T-helper 1 cell (primary cell): ENCODE measurements around the gene B4GALNT1.
"Not testable (repeated sequence)": the region's sequence is repeated elsewhere in the genome, so short reads cannot be mapped to it uniquely, and the experiment has no call there.

Experiments used
- DNase-seq, 5 donors: peaks; one replicate each; pipeline ENCODE4 v3.0.0-alpha.2; 2012 to 2020
- total RNA-seq, 4 donors: gene quantifications; one replicate each; lab custom pipeline; 2026; lab: John Stamatoyannopoulos, UW

B4GALNT1 gene
- 0 to 0.15 (median 0) reads per million in 4 donors for total RNA-seq

- peak in 4 of 5 donors; percentile 34 to 71 (median 53) for DNase-seq
These were observed at the start of gene B4GALNT1 for GRCh38 chr12:57632958-57633840. Gene B4GALNT1 (minus strand): TSS chr12:57633201. CDS start chr12:57632132, 1,069 bp downstream.

GRCh38 chr12:57679697-57680096 is 46.7 kb upstream of the B4GALNT1 start:
- no peak for DNase-seq

DNA sequence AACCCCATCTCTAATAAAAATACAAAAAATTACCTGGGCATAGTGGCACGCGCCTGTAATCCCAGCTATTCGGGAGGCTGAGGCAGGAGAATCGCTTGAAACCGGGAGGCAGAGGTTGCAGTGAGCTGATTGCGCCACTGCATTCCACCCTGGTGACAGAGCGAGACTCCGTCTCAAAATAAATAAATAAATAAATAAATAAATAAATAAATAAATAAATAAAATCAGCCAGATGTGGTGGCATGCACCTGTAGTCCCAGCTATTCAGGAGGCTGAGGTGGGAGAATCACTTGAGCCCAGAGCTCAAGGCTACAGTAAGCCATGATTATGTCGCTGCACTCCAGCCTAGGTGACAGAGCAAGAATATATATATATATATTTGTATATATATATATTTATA is 44.9 kb upstream of the B4GALNT1 start:
- DNase-seq, result not testable (repeated sequence)

DNA sequence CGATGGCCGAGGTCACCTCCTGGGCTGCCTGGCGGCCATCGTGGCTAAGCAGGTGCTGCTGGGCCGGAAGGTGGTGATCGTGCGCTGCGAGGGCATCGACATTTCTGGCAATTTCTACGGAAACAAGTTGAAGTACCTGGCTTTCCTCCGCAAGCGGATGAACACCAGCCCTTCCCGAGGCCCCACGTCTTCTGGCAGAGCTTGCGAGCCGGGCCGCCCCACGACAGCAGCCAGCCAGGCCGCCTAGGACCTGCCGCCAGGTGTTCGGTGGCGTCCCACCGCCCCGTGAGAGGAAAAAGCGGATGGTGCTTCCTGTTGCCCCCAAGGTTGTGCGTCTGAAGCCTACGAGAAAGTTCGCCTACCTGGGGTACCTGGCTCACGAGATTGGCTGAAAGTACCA is 41.7 kb upstream of the B4GALNT1 start:
- DNase-seq, result no peak

DNA sequence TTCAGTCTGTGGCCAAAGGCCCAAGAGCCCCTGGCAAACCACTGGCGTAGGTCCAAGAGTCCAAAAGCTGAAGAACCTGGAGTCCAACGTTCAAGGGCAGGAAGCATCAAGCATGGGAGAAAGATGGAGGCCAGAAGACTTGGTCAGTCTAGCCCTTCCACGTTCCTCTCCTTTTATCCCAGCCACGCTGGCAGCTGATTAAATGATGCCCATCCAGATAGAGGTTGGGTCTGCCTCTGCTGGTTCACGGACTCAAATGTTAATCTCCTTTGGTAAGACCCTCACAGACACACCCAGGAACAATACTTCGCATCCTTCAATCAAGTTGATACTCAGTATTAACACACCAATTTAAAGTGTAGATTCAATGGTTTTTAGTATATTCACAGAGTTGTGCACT is 39.8 kb upstream of the B4GALNT1 start:
- no peak for DNase-seq

GRCh38 chr12:57671811-57672210 is 38.8 kb upstream of the B4GALNT1 start:
- DNase-seq, result not testable (repeated sequence)

DNA sequence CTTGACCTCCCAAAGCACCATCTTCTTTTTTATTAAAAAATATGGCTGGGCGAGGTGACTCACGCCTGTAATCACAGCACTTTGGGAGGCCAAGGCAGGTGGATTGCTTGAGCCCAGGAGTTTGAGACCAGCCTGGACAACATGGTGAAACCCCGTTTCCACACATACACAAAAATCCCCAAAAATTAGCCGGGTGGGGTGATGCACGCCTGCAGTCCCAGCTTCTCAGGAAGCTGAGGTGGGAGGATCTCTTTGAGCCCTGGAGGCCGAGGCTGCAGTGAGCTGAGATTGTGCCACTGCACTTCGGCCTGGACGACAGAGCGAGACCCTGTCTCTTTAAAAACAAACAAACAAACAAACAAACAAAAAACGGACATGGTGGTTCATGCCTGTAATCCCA is 36.7 kb upstream of the B4GALNT1 start:
- not testable (repeated sequence) for DNase-seq

DNA sequence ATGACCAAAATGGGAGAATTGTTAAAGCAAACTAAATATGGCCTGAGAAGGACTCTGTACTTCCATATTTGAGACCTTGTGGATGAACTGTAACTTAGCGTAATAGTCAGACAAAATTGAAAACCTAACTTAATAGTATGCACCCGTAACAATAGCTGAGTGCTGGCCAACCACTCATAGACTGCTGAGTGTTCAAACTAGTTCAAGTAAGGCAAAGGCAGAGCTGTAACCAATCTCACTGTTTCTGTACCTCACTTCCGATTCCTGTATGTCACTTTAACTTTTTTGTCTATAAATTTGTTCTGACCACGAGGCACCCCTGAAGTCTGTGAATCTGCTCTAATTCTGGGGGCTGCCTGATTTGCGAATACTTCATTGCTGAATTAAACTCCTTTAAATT is 33.9 kb upstream of the B4GALNT1 start:
- no peak for DNase-seq

GRCh38 chr12:57665066-57665820 is 32.2 kb upstream of the B4GALNT1 start:
- DNase-seq, result not testable (repeated sequence)

- DNase-seq, result no peak
These were observed 28.4 kb upstream of the B4GALNT1 start for GRCh38 chr12:57661376-57661775.

GRCh38 chr12:57658890-57659289 is 25.9 kb upstream of the B4GALNT1 start:
- DNase-seq, result no peak

DNA sequence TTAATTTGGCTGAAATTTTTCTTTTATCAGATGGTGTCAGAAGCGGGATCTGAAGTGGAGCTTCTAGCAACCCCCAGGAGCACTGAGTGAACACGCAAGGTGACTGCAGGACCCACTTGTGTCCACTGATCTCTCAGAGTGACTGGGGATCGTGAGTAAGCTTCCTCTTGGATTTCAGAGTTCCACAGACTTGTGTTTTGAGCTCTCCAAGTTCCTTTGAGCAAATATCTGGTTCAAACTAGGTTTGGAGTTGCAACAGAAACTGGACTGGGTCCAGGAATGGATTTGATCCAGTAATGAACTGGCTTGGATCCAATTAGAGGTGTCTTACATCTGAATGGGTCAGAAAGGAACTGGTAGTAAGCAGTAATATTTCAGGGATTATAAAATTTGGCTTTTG is 24.7 kb upstream of the B4GALNT1 start:
- DNase-seq, result no peak

GRCh38 chr12:57656408-57656807 is 23.4 kb upstream of the B4GALNT1 start:
- not testable (repeated sequence) for DNase-seq

GRCh38 chr12:57655541-57656240 is 22.7 kb upstream of the B4GALNT1 start:
- no peak for DNase-seq

DNA sequence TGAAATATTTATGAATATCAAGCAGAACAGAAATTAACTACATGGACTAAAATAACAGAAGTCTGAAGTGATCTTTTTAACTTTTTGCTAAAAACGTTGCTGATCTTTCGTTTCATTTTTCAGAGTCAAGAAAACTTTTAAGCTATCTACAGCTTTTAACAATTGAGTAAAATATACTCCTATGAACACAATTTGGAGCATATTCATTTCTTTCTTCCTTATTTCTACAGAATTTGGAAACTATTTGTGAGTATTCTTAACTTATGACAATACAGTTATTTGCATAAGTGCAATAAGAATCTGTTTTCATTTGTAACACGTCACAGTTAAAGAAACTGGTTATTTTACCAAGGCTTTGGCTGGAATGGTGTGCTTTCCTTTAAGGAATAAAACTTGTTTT is 21.0 kb upstream of the B4GALNT1 start:
- no peak for DNase-seq

DNA sequence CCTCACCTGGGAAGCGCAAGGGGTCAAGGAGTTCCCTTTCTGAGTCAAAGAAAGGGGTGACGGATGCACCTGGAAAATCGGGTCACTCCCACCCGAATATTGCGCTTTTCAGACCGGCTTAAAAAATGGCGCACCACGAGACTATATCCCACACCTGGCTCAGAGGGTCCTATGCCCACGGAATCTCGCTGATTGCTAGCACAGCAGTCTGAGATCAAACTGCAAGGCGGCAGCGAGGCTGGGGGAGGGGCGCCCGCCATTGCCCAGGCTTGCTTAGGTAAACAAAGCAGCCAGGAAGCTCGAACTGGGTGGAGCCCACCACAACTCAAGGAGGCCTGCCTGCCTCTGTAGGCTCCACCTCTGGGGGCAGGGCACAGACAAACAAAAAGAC is 13.7 kb upstream of the B4GALNT1 start:
- DNase-seq, result not testable (repeated sequence)

- not testable (repeated sequence) for DNase-seq
These were observed 13.1 kb upstream of the B4GALNT1 start for GRCh38 chr12:57645990-57646658.

DNA sequence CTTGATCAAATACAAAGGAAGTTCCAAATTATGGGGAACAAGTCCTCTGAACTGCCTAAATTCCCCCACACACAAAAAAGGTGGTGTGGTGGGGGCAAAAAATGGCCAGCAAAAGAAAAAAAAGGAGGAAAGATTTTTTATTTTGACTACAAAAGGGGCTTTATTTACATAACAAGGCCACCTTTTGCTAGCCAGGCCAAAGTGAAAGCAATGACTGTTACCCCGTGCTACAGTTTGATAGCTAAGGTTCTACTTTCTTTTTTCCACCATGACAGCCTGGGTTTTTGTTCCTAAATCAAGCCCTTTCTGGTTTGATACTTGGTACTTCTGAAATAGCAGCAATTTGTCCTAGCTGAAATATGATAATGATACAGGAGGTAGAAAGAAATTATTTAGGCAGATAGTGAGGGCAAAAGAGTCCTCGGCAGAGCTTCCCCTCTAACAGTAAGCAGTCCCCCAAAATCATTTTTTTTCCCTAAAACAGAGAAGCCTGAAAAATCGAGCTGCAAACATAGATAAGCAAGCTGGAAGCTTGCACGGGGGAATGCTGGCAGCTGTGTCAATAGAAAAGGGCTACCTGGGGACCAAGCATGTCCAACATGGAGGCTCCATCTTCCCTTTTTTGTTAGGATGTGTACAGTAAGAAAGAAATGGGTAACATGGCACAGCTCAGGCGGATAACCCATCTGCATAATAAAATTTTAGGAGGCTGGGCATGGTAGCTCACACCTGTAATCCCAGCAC is 8.9 kb upstream of the B4GALNT1 start:
- DNase-seq, result no peak

GRCh38 chr12:57640175-57641042 is 7.4 kb upstream of the B4GALNT1 start:
- no peak for DNase-seq

GRCh38 chr12:57638096-57638495 is 5.1 kb upstream of the B4GALNT1 start:
- no peak for DNase-seq

- DNase-seq, result no peak
These were observed 4.4 kb upstream of the B4GALNT1 start for GRCh38 chr12:57637364-57637763.
